Measurements from ENCODE around the gene KIF2A.

Gene KIF2A

GRCh38 chr5:62273687-62274086, 32.3 kb upstream of the KIF2A start:
- no peak for TF ChIP-seq EZH2phosphoT487 (IDR thresholded peaks at IDR 0.05; ENCODE audit: low read length)
- TF ChIP-seq EZH2 (optimal IDR thresholded peaks at IDR 0.05; ENCODE audit: low read depth, low read length) = no peak
- TF ChIP-seq, protein P1, sequence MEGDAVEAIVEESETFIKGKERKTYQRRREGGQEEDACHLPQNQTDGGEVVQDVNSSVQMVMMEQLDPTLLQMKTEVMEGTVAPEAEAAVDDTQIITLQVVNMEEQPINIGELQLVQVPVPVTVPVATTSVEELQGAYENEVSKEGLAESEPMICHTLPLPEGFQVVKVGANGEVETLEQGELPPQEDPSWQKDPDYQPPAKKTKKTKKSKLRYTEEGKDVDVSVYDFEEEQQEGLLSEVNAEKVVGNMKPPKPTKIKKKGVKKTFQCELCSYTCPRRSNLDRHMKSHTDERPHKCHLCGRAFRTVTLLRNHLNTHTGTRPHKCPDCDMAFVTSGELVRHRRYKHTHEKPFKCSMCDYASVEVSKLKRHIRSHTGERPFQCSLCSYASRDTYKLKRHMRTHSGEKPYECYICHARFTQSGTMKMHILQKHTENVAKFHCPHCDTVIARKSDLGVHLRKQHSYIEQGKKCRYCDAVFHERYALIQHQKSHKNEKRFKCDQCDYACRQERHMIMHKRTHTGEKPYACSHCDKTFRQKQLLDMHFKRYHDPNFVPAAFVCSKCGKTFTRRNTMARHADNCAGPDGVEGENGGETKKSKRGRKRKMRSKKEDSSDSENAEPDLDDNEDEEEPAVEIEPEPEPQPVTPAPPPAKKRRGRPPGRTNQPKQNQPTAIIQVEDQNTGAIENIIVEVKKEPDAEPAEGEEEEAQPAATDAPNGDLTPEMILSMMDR (IDR thresholded peaks at IDR 0.05; ENCODE audit: low read length) = no peak
- H3K9ac ChIP-seq (ENCODE audit: low read length) = no peak overlapping the region

DNA sequence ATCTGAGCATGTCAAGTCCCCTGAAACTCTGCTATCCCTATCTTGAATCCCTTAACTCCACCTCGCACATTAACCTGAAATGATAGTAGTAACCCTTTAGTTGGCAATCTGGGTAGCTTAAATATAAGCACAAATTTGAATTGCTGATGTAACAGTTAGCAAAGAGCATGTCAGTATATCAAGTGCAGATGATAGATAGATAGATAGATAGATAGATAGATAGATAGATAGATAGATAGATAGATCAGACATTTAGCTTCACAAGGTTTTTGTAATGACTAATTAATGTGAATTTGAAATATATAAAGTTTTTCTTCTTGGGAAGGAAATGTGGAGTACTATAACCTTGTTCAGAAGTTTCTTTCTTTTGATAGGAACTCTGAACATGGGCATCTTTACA, 30.4 kb upstream of the KIF2A start:
- no peaks in the 10 kb centered on the region for H3F3A ChIP-seq (ENCODE audit: insufficient read depth, low read length)
- H3K9ac ChIP-seq (ENCODE audit: low read length) = no peak overlapping the region
- no peaks in the 10 kb centered on the region for H3K27me3 ChIP-seq (replicated peaks; ENCODE audit: insufficient read depth, low read length)
- H3K9me2 ChIP-seq (replicated peaks; ENCODE audit: insufficient read depth, low read length) = no peaks in the 10 kb centered on the region
- H3K4me1 ChIP-seq (ENCODE audit: low read length) = no peaks in the 10 kb centered on the region; the same call in 1 of the 2 replicates
- no peaks in the 10 kb centered on the region for H3K9me3 ChIP-seq (replicated peaks; ENCODE audit: insufficient read depth, low read length)
- H3K36me3 ChIP-seq (replicated peaks; ENCODE audit: insufficient read depth, low read length) = no peaks in the 10 kb centered on the region
- no peaks in the 10 kb centered on the region for H4K20me1 ChIP-seq (ENCODE audit: insufficient read depth, low read length)
- no peak for DNase-seq
- TF ChIP-seq, protein P1 (IDR thresholded peaks at IDR 0.05; ENCODE audit: low read length) = no peak
- no peak for TF ChIP-seq EZH2phosphoT487 (IDR thresholded peaks at IDR 0.05; ENCODE audit: low read length)
- no peak overlapping the region for H2AFZ ChIP-seq (ENCODE audit: low read length)
- no peak overlapping the region for H3K4me3 ChIP-seq (ENCODE audit: low read length)
- no peaks in the 10 kb centered on the region for H3K79me2 ChIP-seq (ENCODE audit: low read length)
- no peak overlapping the region for H3K4me2 ChIP-seq (ENCODE audit: low read depth, low read length)
- no peak overlapping the region for H3K27ac ChIP-seq (ENCODE audit: low read length)

More at GRCh38 chr5:62273687-62274086, 32.3 kb upstream of the KIF2A start:
- Histone ChIP-seq H3K9me2 (replicated peaks; ENCODE audit: insufficient read depth, low read length) (no peaks in the 10 kb centered on the region), H3K9me3 (replicated peaks; ENCODE audit: insufficient read depth, low read length) (no peaks in the 10 kb centered on the region), H3K4me1 (ENCODE audit: low read length) (no peaks in the 10 kb centered on the region; the same call in 1 of the 2 replicates), H3K79me2 (ENCODE audit: low read length) (no peaks in the 10 kb centered on the region), H3F3A (ENCODE audit: insufficient read depth, low read length) (no peaks in the 10 kb centered on the region), H3K27me3 (replicated peaks; ENCODE audit: insufficient read depth, low read length) (no peaks in the 10 kb centered on the region), H3K36me3 (replicated peaks; ENCODE audit: insufficient read depth, low read length) (no peaks in the 10 kb centered on the region), H4K20me1 (ENCODE audit: insufficient read depth, low read length) (no peaks in the 10 kb centered on the region), H3K27ac (ENCODE audit: low read length) (no peak overlapping the region), H3K4me2 (ENCODE audit: low read depth, low read length) (no peak overlapping the region), H3K4me3 (ENCODE audit: low read length) (no peak overlapping the region), H2AFZ (ENCODE audit: low read length) (no peak overlapping the region)
- DNase-seq = no peak

DNA sequence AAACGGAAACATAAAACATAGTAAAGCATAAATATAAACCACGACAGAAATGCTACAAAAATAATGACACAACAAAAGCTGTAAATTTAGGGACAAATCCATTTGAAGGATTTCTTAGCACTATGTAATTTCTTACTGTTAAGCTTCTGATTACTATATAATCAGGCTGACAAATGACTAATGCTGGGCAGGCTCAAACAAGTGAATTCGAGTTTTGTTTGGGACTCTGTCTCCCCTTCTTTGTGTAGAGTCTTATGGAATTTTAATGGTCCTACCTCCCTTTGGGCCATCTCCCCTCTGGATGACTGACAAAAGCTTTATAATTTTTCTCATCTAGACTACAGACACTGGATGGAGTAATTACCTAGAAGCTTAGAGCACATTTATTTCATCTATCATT, 24.6 kb upstream of the KIF2A start:
- TF ChIP-seq EZH2 (optimal IDR thresholded peaks at IDR 0.05; ENCODE audit: low read depth, low read length) (no peak), EZH2phosphoT487 (IDR thresholded peaks at IDR 0.05; ENCODE audit: low read length) (no peak)
- TF ChIP-seq, protein P1 (IDR thresholded peaks at IDR 0.05; ENCODE audit: low read length) = no peak
- H2AFZ ChIP-seq (ENCODE audit: low read length) = no peak overlapping the region

More for the DNA sequence above, 24.6 kb upstream of the KIF2A start:
- Histone ChIP-seq H3K27me3 (replicated peaks; ENCODE audit: insufficient read depth, low read length) (no peaks in the 10 kb centered on the region), H3K79me2 (ENCODE audit: low read length) (no peaks in the 10 kb centered on the region), H3K4me3 (ENCODE audit: low read length) (no peak overlapping the region), H3K36me3 (replicated peaks; ENCODE audit: insufficient read depth, low read length) (no peaks in the 10 kb centered on the region), H3K9me3 (replicated peaks; ENCODE audit: insufficient read depth, low read length) (no peaks in the 10 kb centered on the region), H3K9me2 (replicated peaks; ENCODE audit: insufficient read depth, low read length) (no peaks in the 10 kb centered on the region), H4K20me1 (ENCODE audit: insufficient read depth, low read length) (no peaks in the 10 kb centered on the region), H3K27ac (ENCODE audit: low read length) (no peak overlapping the region), H3F3A (ENCODE audit: insufficient read depth, low read length) (no peaks in the 10 kb centered on the region), H3K9ac (ENCODE audit: low read length) (no peak overlapping the region), H3K4me1 (ENCODE audit: low read length) (no peaks in the 10 kb centered on the region; the same call in 1 of the 2 replicates), H3K4me2 (ENCODE audit: low read depth, low read length) (no peak overlapping the region)
- DNase-seq = no peak

All from MM.1S (cell line).